NAMALWA (cell line): Measurements from ENCODE around the gene NALF2.

Experiments
- DNase-seq: peaks from one replicate; pipeline ENCODE4 v3.0.0-alpha.2; 2015; ENCODE audit warnings: low spot score

NALF2 gene

GRCh38 chrX:69503782-69504625 lies at the start of gene NALF2:
Gene NALF2, plus strand, starts transcription at chrX:69504326. Its CDS starts 957 bp downstream, at chrX:69505283.
- peak; percentile 3 for DNase-seq

GRCh38 chrX:69457756-69458155 lies 46.4 kb upstream of the NALF2 start:
- DNase-seq, result no peak

- no peak for DNase-seq
These were observed 37.6 kb upstream of the NALF2 start for GRCh38 chrX:69466546-69466945.

GRCh38 chrX:69469975-69470374 lies 34.2 kb upstream of the NALF2 start:
- no peak for DNase-seq

GRCh38 chrX:69489625-69490024 lies 14.5 kb upstream of the NALF2 start:
- DNase-seq, result no peak

- peak; percentile 52 for DNase-seq
These were observed 10.9 kb upstream of the NALF2 start for GRCh38 chrX:69493193-69493592.

- DNase-seq, result no peak
These were observed 10.4 kb upstream of the NALF2 start for GRCh38 chrX:69493766-69494165.

GRCh38 chrX:69496183-69496582 lies 7.9 kb upstream of the NALF2 start:
- no peak for DNase-seq

GRCh38 chrX:69501429-69501828 lies 2.7 kb upstream of the NALF2 start:
- DNase-seq, result peak; percentile 62

GRCh38 chrX:69503228-69503781 lies 821 bp upstream of the NALF2 start:
- DNase-seq, result peak; percentile 4

GRCh38 chrX:69504626-69505612 lies 793 bp downstream of the NALF2 start:
- no peak for DNase-seq

GRCh38 chrX:69505772-69506616 lies 1.9 kb downstream of the NALF2 start:
- DNase-seq, result no peak

GRCh38 chrX:69506617-69507499 lies 2.7 kb downstream of the NALF2 start:
- no peak for DNase-seq

GRCh38 chrX:69507500-69507789 lies 3.3 kb downstream of the NALF2 start:
- DNase-seq, result no peak

- no peak for DNase-seq
These were observed 4.5 kb downstream of the NALF2 start for GRCh38 chrX:69508610-69509009.

- DNase-seq, result no peak
These were observed 6.1 kb downstream of the NALF2 start for GRCh38 chrX:69510137-69510715.

- no peak for DNase-seq
These were observed 6.9 kb downstream of the NALF2 start for GRCh38 chrX:69510914-69511513.

- DNase-seq, result no peak
These were observed 17.9 kb downstream of the NALF2 start for GRCh38 chrX:69522052-69522451.

- no peak for DNase-seq
These were observed 19.2 kb downstream of the NALF2 start for GRCh38 chrX:69523314-69523713.

GRCh38 chrX:69524781-69525363 lies 20.7 kb downstream of the NALF2 start:
- no peak for DNase-seq
